Measurements from ENCODE around the gene OR2A42.
"Not testable (repeated sequence)": the region's sequence is repeated elsewhere in the genome, so short reads cannot be mapped to it uniquely, and the experiment has no call there.

Gene OR2A42

DNA sequence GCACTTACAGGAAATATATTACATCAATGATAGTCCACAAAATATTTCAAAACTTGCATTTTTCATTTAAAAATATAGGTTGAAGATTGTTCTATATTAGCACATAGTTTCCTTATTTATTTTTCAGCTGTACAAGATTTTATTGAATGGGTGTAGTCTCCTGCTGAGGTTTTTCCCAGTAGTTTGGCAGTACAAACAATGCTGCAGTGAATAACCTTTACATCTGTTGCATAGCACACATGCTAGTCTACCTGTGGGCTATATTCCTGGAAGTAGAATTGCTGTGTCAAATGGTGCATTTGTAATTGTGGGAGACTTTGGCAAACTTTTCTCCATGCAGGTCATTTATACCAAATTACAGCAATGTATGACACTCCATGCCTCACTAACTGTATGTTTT, 18.9 kb downstream of the OR2A42 start:
- not testable (repeated sequence) for DNase-seq

DNA sequence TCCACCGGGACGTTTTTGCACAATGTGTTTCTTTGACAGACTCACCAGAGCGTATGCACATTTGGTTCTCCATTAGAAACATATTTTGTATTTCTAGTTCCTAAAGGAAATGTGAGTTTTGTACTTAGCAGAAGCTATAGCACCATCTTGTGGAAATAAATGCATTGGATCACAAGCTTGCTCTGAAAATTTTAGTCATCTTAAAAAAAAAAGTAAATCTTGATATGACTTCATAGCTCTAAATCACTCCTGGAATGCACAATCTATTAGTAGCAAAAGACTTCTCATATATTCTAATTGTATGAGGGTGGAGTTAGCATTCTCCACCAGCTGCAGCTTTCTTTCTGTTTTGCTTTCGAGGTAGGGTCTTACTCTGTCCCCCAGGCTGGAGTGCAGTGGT, 20.3 kb downstream of the OR2A42 start:
- DNase-seq, result not testable (repeated sequence)

DNA sequence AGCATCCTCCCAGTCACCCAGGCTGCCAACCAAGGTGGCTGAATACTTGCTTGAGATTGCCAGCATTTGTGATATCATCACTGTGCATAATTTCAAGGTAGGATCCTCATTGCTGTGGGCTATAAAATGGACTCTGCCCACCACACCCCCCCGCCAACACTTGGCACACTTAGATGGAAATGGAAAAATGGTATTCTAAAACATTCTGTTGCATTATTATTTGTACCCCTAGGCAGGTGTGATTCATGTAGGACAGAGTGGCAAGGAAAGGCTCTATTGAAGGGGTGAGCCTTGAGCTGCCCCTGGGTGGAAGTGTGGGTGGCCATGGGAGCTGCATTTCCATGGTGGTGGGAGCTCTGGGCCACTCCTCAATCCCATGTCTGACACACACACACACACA, 20.8 kb downstream of the OR2A42 start:
- not testable (repeated sequence) for DNase-seq

DNA sequence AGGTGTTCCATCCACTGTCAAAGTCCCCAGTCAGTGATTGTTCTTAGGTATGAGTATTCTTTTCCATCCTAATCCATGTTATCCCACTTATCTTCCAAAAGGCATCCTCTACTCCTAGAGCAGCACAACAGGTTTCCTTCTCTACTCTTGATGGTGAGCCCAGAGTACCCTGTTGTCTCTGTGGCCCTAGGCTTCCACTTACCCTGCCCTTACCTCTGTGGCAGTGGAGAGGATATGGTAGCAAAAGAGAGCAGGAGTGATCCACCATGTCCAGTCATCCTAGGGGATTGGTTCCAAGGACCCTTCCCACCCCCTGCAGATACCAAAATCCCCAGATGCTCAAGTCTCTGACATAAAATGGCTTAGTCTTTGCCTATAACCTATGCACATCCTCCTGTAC, 22.2 kb downstream of the OR2A42 start:
- not testable (repeated sequence) for DNase-seq

DNA sequence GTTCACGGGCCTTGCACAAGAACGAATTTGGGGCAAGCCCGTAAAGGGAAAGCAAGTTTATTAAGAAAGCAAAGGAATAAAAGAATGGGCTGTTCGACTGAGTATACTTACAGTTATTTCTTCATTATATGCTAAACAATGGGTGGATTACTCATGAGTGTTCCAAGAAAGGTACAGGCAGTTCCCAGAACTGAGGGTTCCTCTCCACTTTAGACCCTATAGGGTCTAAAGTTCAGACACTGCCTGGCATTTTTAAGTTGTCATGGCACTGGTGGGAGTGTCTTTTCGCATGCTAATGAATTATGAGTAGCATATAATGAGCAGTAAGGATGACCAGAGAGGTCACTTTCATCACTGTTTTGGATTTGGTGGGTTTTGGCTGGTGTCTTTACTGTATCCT, 34.1 kb downstream of the OR2A42 start:
- DNase-seq, result not testable (repeated sequence)

DNA sequence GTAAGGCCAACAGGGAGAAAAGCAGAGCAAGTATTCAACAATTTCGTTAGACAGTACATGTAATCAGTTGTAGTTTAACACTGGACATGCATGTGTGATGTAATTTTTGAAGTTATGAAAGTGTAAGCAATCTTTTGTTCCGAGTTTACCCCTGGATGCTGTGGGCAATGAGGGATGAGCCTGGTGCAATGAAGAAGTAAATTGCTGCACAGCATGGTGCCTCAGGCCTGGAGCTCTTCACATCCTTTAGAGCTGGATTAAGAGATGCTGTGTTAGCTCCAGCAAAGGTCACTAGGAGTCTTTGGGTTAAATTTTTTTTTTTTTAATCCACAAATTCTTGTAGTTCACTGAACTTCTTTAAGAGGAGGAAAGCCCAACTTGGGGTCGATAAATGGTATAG, 36.3 kb downstream of the OR2A42 start:
- not testable (repeated sequence) for DNase-seq

DNA sequence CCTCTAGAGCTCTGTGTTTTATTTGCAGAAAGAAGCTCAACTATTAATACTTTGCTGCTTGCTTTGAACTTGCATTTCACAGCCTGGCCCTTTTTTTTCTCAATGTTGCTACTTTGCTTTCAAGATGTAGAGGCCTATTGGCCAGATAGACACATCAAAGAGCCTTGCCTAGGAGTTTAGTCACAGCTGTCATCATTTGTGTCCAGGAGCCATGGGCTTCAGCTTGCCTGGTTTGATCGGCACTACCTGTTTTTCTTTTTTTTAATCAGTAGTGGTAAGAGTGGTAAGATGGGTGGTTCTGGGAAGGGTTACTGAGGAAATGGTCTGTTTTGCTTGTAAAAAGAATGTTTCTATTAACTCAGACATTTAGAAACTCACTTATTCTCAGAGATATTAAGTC, 37.4 kb downstream of the OR2A42 start:
- DNase-seq, result not testable (repeated sequence)

DNA sequence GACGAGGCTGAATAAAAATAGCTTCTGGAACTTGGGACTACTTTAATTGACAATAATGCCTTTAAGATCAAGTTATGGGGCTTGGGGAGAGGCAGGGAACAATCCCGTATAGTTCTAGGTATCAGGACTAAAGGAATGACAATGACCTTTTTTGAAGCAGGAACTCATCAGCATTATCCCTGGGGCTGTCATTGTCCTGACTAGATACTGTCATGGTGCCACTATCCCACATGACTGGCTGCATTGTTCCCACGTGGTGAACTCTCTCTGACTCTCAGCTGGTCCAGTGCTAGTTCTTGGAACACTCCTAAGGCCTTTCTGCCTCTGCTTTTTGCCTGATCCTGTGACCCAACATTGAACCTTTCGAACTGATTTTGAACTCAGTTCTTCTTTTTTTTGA, 40.5 kb downstream of the OR2A42 start:
- not testable (repeated sequence) for DNase-seq

DNA sequence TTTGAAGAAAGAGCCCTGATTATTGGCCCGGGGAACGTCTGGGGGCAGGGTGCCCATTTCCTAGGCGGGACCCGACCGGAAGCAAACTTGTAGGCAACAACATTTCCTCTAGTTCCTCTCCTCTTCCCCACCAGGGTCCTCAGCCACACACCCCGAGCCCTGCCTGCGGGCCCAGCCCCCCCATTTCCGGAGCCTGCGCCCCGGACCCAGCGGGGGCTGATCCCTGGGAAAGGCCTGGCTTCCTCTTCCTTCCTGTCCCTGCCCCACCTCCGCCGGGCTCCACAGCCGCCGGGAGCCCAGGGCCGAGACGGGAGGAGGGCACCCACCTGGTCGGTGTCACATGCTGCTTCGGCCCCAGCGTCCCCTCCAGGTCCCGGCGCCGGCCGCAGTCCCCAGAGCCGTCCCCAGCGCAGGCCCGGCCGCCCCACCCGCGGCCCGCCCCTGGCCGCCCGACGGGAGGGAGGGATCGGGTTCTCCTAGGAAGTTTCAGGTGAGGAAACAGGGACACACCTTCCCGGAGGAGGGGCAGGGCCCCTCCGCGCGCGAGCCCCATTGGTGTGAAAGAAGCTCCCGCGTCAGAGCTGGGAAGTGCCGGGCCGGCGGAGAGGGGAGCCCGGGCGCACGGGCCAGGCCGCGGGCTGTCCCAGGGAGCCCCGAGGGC, 44.1 kb downstream of the OR2A42 start, which contains the start of gene ARHGEF35:
ARHGEF35 (minus strand) TSS at position 622 of the 661 bp plus-strand sequence. CDS start 7,450 bp downstream, outside the sequence.
- not testable (repeated sequence) for DNase-seq

DNA sequence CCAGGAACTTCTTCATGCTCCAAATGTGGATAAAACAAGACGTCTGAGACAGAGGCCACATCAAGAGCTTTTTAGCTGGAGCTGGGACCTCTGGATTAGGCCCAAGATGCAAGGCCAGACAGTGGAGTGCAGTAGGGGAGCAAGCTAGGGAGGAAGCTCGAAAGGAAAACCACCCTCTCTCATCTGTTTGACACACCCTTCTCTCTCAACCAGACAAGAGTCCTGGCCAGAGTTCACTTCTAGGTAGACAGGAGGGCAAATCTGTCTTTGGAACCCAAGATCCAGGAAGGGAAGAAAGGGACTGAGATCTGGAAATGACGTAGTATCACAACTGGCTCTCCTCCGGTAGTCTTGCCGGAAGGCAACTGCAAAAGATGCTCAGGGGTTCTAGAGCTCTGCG, 45.0 kb downstream of the OR2A42 start:
- DNase-seq, result not testable (repeated sequence)

DNA sequence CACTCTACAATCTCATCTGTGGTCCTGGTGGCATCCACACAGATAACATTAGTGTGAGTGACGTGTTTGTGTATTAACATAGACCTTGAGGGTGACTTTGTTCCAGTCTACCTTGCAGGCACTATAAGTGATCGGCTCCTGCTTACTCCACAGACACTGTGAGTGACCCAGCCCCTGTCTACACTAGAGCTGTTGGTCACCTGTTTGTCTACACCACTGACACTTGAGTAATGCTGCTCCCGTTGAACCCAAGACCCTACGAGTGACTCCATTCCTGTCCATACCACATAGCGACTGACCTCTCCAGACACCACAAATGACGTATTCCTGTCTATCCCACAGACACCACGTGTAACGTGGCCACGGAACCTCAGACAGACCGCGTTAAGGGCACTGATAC, 45.6 kb downstream of the OR2A42 start:
- DNase-seq, result not testable (repeated sequence)

DNA sequence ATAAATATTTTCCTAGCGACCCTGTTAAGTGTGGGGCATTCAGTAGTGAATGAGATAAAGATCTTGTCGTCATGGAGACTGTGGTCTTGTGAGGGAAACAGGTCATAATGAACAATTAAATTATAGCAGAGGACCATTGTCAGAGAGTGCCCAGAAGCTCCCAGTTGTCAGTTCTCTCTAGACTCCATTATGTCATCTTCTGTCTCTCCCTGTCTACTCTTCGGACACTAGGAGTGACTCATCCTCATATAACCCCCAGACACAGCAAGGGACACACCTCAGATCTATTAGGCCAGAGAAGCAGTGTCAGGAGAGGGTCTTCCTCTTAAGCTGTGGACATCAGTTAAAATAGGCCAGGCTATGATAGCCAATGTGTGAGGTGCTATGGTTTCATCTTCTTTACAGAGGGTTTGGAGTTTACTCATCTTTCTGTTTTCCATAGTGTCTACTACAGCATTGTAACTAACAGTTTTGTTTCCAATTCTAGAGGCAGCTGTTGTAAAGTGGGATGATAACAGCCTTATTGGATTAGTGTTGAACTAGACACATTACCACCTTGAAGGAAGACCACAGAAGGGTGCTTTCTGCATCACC, 50.7 kb downstream of the OR2A42 start:
- DNase-seq, result not testable (repeated sequence)

DNA sequence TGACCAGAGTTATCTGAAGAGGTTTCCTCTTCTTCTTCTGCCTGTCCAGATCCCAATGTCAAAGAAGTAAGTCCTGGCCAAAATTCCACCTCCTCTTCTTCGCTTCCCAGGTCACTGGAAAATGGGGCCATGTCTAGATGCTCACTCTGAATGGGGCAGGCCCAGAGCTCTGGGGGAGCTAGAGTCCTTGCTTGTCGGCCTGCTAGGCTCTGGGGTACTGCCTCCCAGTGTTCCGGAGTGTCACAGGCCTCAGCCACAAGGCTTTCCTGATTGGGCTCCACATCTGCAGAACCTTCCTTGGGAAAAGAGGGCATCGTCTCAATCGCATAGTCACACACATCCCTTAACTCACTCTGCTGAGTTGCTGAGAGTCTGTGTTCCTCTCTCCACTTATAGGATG, 51.6 kb downstream of the OR2A42 start:
- DNase-seq, result not testable (repeated sequence)

DNA sequence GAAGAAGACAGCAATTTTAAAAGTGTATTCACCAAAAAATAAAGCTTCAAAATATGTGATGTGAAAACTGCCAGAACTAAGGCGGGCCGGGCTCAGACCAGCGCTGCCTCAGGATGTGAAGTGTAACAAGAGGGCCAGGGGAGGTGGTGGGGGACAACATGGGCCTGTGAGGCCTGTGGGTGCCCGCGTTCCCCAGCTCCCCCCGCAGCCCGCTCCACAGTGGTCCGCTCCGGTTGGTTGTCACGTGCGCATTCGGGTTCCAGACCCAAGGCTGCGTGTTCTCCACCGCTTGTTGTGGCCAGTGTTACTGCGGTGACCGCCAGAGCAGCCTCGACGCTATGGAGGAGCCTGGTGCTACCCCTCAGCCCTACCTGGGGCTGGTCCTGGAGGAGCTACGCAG, 56.2 kb downstream of the OR2A42 start, which contains the start of gene CTAGE4:
CTAGE4 (plus strand) TSS at position 301 of the 400 bp plus-strand sequence; CDS start at position 339, 38 bp downstream.
- DNase-seq, result not testable (repeated sequence)

DNA sequence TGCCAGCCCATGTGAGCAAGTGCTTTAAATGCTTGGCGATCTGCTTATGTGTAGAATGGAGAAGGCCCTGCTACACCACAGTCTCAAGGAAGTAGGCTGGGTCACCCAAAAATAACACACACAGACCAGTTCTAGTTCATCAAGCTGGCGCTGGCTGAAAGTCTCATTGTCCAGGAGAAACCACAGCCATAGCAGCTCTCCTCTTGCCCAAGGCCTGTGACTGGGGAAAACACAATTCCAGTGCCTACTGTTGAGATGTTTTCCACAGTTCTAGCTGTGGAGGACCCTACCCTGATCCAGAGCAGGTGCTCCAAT, 60.3 kb downstream of the OR2A42 start:
- not testable (repeated sequence) for DNase-seq

DNA sequence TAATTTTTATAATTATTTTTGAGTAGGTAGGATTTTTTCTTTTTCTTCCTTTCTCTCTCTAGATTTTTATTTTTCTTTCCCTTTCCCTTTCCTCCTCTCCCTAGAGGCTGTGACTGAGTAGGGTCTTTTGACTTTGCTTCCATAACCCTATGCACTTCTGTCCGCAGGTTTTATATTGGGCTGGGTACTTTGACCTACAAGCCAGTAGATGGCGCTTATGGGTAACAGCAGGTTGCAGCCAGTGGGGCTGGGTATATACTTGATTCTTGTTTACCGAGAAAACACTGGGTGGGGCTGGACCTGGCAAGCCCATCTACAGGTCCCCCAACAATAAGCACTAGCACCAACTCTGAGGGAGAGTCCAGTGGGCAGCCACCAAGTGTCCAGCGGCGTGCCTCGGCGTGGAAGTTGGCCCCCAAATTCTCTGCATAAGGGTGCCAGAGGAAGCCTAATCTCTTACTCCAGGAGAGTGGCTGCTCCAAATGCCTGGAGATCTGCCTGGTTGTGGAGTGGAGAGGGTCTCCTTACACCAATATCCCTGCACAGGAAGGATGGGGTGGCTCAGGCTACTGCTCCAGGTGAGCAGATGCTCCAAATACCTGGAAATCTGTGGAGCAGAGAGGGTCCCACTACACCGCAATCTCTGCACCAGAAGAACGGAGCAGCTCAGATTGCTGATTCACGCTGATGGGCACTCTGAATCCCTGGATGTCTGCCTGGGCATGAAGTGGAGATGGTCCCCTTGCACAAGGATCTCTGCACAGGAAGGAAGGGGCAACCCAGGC, 60.8 kb downstream of the OR2A42 start:
- DNase-seq, result peak; percentile 67
